ENCODE data around the gene SRSF3.

DNA sequence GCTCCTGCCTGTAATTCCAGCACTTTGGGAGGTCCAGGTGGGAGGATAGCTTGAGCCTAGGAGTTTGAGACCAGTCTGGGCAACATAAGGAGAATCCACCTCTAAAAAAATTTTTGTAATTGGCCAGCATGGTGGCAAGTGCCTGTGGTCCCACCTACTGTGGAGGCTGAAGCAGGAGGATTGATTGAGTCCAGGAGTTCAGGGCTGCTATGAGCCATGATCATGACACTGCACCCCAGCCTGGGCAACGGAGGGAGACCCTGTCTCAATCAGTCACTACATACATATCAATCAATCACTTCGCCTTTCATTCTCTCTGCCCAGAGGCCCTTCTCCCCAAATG lies 45.8 kb upstream of the SRSF3 start:
- TF ChIP-seq, protein P1, sequence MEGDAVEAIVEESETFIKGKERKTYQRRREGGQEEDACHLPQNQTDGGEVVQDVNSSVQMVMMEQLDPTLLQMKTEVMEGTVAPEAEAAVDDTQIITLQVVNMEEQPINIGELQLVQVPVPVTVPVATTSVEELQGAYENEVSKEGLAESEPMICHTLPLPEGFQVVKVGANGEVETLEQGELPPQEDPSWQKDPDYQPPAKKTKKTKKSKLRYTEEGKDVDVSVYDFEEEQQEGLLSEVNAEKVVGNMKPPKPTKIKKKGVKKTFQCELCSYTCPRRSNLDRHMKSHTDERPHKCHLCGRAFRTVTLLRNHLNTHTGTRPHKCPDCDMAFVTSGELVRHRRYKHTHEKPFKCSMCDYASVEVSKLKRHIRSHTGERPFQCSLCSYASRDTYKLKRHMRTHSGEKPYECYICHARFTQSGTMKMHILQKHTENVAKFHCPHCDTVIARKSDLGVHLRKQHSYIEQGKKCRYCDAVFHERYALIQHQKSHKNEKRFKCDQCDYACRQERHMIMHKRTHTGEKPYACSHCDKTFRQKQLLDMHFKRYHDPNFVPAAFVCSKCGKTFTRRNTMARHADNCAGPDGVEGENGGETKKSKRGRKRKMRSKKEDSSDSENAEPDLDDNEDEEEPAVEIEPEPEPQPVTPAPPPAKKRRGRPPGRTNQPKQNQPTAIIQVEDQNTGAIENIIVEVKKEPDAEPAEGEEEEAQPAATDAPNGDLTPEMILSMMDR (IDR thresholded peaks at IDR 0.05): no peak
- no peak for TF ChIP-seq POLR2A (IDR thresholded peaks at IDR 0.05)

Measured in testis (tissue), 2 donors.